Islet precursor cell (in vitro differentiated cells): ENCODE measurements around the gene SIK3.
"Not testable (repeated sequence)": the region's sequence is repeated elsewhere in the genome, so short reads cannot be mapped to it uniquely, and the experiment has no call there.

Source experiments
- DNase-seq: peaks from one replicate; pipeline ENCODE4 v3.0.0-alpha.2; 2018

Gene SIK3

DNA sequence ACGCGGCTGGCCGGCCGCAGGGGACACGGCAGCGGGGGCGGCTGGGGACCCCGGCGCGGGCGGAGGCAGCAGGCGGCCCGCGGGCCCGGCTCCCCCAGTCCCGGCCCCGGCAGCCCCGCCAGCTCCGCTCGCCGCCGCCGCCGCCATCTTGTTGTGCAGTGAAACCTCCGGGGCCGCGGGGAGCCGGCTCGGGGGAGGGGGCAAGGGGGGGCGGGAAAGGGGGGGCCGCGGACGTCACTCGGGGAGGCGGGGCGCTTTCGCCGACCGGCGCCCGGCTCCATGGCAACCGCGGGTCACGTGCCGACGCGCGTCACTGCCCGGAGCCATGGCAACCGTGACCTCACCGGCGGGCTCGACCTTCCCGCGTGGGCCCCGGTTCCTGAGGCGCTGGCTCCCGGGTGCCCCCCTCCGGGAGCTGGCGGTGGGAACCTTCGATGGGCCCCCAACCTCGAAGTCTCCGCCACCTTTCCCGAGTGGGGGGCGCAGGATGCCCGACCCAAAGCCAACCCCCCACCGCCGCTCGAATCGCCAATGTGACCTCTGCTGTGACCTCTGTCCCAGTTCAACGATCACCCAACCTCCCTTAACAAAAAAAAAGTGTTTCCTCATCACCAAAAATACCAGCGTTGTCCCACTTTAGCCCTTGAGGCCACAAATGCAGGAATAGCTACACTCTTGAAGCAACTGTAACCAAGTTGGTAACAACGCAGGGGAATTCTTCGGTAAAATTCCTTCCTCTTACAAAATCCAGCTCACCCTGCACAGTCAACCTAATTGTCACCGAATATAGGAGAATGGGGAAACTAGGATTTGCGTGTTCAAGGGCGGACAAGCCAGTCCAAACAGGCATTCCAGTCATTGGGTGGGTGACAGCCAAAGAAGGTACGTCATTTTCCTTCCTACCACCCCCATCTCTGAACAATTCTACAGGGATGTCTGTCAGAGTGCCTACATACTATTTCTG lies at the start of gene SIK3:
TSS of gene SIK3 (minus strand) at position 160 of the 964 bp plus-strand sequence. CDS start at position 147, 13 bp downstream.
- peak; percentile 94 for DNase-seq

DNA sequence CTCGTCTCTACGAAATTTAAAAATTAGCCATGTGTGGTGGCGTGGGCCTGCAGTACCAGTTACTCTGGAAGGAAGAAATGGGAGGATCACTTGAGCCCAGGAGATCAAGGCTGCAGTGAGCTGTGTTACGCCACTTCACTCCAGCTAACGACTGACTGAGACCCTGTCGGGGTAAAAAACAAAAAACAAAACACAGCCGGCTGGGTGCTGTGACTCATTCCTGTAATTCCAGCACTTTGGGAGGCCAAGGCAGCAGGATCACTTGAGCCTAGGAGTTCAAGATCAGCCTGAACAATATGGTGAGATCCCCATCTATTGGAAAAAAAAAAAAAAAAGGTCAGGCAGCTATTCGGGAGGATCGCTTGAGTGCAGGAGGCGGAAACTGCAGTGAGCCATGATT lies 48.3 kb upstream of the SIK3 start:
- peak; percentile 79 for DNase-seq

DNA sequence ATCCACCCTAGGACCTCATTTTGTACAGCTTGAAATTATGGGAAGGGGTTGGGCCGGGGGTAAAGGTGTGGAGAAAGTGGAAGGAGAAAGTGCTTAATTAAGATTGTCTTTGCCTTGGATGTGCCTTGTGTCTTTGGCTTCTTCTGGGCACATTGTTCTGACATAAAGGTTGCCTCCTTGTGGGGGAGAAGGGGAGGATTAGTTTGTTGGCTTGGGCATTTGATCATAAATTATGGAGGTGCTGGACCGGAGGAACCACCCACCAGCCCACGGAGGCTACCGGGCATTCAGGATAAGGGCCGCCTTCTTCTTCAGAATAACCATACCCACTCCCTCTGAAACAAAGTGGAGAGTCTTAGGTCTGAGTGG lies 47.1 kb upstream of the SIK3 start:
- DNase-seq: no peak

DNA sequence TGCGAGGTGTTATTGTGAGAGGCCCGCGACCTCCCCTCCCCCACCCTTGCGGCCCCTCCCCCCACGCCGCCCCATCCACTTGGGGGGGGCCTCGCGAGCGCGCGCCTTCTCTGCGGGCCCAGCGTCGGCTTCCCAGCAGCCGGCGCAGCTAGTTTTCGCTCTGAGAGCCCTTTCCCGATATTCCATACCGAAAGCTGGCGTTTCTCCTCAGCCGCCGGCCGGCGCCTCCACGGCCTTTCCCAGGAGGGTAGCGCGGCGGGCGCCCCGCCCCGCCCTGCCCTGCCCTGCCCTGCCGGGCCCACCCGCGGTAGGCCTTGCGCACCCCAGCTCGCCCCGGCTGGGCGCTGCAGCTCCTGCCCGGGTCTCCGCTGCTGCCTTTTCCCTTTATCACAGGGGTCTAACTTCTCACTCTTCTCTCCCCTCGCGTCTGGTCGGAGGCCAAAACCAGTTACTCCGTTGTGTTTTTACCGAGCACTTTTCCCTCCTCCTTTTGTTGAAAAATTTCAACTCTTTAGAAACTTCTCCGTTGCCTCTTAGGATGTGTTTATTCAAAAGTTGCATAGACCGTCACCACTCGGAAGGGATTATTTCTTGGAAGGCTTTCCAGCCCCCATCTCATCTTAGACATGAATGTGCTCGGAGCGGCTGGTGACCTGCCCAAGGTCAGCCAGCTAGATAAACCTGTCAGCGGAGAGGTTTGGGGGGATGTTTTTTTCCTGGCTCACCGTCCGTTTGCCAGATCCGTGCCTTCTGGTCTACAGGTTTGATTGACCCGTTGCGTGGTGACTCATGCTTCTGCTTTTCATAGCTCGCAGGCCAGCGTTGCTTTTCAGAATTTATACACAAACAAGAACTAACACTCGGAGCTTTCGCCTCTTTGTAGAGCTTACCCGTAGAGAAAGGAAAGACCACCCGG lies 46.5 kb upstream of the SIK3 start:
- peak; percentile 81 for DNase-seq

DNA sequence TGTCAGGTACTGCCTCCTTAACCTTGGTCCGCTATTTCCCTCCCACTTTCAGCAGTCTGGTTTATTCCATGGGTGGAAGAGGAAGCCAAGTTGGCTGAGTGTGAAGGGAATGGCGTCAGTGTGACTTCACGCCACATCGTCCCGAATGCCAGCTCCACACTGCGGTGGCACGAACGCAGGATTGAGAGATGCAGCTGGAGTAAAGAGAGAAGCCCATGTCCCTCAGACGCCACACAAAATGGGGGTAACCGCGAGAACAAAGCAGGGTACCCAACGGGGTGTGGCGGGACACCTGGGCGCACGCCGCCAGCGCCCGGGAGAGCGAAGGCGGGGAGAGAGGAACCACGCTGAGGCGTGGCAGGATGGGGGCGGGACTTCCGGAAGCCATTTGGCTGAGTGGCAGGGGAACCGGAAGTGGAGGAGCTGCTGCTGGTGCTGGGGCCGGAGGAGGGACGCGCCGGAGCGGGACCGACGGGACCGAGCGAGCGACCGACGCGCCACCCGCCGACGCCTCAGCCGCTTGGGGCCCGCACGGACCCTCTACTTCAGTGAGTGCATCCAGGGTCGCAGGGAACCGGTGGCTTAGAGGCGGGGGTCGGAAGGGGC lies 45.7 kb upstream of the SIK3 start, which contains the start of gene PAFAH1B2:
TSS of gene PAFAH1B2 (plus strand) at position 417 of the 606 bp plus-strand sequence. CDS start 8,161 bp downstream, outside the sequence.
- DNase-seq: peak; percentile 96

DNA sequence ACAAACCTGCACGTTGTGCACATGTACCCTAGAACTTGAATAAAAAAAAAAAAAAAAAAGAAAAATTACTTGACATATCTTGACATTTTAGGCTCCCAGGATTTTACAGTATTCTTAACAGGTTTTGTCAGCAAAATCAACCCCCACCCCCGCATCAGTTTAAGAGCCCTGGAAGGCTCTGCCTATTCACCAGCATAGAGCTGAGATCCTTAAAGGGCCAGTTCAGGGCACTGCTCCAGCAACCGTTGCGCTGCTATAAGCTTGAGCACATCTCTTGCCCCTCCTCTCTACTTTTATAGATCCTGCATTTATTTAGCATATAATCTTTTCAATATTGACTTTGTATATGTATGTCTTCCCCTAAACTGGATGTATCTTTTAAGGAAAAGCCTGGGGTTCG lies 45.2 kb upstream of the SIK3 start:
- DNase-seq: no peak

DNA sequence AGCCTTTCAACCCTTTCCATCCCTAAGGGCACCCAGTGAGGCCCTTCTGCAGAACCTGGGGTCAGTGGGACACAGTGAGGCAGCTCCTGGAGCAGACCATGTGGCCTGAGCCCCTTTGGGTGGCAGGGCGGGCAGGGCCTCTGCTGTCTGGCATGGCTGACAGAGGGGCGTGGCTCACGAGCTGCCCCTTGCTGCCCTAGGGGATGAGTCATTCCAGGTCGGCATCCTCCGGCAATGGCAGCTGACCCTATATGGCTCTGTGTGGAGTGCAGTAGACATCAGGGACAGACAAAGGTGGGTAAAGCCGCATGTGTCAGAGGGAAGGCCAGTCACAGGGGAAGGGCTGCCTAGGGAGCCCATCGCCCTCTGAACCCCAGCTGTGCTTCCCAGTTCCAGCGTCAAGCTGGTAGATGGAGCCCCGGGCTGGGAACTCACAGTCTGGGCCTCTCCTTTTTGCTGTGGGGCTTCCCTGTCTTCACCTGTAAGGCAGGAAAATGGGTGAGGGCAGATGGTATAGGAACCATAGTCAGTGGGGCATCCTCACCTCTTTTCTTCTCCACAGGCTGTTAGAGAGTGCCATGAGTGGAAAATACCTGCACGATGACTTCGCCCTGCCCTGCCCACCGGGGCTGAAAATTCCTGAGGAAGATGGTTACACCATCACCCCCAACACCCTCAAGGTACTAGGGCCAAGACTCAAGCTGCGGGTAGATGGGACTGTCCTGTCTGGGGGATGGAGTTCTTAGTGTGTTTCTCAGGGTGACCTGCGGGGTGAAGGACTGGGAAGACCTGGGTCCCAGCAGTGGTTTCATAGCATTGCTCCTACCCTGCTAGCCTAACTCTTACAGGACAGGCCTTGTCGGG lies 39.2 kb upstream of the SIK3 start:
- not testable (repeated sequence) for DNase-seq

DNA sequence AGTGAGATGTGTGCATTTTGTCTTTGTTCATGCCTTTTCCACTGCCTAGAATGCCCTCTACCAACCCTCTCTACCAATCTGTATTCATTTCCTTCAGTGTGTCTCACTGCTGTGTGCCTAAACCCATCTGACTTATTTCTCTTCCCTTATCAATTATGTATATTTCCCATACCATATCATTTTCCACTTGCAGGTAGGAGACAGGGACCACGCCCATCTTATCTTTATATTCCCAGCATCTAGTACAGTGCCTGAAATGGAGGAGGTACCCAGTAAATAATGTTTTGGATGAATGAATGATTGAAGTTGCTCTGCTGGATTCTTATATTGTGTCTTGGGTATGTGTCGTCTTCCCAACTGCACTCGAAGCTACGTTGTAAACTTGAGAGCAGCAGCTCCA lies 36.8 kb upstream of the SIK3 start:
- not testable (repeated sequence) for DNase-seq

DNA sequence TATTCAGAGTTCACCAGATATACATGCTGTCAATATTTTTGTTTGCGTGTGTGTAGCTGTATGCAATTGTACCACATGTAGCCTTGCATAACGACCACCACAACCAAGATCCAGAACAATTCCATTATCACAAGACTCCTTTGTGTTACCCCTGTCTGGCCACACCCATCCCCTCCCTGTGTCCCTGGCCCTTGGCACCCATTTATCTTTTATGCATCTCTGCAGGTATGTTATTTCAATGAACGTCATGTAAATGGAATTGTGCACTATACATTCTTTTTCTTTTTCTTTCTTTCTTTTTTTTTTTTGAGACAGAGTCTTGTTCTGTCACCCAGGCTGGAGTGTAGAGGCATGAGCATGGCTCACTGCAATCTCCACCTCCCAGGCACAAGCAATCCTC lies 36.2 kb upstream of the SIK3 start:
- DNase-seq: no peak

DNA sequence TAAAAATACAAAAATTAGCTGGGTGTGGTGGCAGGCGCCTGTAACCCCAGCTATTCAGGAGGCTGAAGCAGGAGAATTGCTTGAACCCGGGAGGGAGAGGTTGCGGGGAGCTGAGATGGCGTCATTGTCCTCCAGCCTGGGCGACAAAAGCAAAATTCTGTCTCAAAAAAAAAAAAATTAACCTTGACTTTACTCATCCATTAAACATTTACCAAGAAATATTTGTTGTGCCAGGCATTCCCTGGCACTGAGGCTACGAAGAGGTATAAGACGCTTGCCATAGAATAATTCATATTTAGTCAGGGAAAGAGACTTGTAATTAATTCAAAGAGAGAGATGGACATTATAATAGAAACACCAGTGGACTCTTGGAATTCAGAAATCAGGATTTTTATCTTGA lies 32.7 kb upstream of the SIK3 start:
- no peak for DNase-seq

DNA sequence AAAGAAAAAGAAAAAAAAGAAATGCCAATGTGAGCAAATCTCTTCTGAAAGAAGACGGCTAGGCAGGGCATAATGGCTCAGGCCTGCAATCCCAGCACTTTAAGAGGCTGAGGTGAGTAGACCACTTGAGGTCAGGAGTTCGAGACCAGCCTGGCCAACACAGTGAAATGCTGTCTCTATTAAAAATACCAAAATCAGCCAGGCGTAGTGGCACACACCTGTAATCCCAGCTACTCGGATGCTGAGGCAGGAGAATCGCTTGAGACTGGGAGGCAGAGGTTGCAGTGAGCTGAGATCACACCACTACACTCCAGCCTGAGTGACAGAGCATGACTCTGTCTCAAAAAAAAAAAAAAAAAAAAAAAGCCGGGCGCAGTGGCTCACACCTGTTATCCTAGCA lies 32.2 kb upstream of the SIK3 start:
- DNase-seq: not testable (repeated sequence)

DNA sequence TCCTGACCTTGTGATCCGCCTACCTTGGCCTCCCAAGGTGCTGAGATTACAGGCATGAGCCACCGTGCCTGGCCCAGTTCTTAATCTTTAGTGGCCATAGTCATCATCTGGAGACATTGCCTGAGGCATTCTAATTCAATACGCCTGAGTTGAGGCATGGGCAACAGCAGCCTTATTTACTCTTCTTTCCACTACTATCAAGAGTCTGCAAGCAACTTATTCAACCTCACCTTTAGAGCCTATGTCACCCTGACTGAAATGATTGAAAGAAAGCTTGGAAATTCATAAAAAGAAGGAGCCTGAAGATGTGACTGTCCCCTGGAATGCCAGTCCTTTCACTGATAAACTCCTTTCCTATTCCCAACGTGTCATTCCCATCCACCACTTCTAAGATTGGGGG lies 30.1 kb upstream of the SIK3 start:
- DNase-seq: no peak

DNA sequence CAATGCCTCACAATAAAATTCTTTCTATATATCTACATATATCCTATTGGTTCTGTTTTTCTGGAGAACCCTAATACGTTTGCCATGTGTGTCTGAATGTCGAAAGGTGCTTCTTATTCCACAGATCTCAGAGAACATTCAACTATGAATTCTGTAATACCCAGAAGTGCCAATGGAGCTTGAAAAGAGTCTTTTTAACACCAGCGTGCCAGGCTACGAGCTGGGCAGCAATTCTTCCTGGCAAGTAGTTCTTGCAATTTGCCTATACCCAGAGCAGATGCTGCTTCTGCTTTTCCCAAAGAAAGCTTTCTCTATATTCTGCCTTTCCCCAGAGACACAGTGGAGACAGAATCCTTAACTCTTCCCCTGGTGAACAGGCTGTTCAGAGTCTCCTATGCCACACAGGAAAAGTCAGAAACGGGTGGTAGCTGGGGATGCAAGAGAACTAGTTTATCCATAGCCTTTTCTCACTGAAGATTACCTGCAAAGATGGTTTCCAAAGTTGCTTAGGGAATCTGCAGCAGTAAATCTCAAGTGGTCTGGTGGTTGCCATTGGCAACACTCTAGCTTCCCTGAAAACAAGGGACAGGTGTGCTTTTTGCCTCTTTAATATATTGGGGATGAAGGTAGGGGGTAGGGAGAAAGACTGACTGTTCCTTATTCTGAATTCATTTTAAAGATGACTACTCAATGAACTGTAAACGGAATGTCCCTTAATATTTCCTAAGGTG lies 29.1 kb upstream of the SIK3 start:
- DNase-seq: no peak

DNA sequence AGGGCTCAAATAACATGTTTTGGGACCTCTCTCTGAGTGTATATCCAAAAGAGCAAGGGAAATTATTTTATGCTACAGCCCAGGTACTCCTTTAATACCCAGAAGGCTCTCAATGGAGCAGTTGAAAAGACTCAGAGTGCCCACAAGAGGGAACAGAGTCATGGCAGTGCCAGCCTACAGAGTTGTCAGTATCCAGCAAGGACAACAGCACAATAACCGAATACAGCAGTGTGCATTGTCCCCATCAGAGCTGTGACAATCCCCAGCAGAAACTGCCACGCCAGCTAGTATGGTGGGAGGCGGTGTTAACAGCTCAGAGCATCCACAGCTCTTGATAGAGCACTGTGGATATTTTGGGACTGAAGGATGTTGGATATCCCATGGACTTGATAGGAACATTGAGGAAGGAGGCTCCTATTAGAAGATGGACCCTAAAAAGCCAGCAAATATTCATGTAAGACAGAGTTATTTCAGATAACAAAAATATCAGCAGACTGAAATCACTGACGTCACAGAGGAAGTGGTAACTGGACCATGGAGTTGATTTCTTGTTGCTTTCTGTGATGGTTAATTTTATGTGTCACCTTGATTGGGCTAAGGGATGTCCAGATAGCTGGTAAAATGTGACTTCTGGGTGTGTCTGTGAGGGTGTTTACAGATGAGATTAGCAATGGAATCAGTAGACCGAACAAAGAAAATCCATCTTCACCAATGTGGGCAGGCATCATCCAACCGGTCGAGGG lies 28.2 kb upstream of the SIK3 start:
- no peak for DNase-seq

DNA sequence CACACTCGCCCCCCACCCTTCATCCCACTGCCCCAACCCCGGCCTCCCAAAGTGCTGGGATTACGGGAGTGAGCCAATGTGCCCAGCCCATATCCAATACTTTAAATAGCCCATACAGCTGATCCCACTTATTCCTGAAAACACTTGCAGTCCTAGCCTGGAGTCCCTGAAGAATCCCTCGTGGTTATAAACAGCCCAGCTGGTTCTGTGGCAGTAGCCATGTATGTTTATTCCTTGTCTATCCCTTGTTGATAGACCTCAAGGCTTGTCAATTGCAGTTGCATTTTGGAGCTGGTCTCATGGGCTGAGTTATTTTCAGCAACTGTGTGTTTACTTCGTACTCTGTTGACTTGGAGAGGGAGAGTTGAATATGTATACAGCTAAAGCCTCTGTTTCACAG lies 24.3 kb upstream of the SIK3 start:
- DNase-seq: no peak

DNA sequence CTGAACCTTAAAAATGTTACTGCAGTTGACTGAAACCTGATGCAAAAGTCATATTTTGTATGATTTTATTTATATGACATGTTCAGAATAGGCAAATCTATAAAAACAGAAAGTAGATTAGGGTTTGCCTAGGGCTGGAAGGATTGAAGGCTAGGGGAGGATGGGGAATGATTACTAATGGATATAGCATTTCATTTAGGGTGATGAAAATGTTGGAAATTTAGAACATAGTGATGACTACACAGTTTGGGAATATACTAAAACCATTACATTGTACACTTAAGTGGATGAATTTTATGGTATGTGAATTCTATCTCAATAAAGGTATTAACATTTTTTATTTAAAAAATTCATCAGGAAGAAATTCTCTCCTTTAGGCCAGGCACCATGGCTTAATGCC lies 22.9 kb upstream of the SIK3 start:
- no peak for DNase-seq

DNA sequence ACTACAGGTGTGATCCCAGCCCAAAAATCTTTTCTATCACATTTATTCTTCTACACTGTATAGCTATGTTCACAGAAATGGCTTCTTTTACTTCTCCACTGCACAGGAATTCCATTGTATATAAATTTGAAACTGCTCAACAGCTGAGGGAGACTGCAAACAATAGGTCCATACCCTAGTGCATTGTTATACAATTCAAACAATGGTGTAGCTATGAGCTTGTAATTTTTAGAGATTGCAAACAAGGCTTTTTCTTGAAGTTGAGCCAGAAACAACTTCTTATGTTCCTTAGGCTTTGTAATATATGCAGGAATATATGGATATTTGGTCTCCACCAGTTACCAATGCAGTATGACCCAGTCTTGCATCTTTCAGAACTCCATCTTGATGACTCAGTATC lies 19.5 kb upstream of the SIK3 start:
- DNase-seq: no peak

DNA sequence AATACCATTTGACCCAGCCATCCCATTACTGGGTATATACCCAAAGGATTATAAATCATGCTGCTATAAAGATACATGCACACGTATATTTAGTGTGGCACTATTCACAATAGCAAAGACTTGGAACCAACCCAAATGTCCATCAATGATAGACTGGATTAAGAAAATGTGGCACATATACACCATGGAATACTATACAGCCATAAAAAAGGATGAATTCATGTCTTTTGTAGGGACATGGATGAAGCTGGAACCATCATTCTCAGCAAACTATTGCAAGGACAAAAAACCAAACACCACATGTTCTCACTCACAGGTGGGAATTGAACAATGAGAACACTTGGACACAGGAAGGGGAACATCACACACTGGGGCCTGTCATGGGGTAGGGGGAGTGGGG lies 14.7 kb upstream of the SIK3 start:
- not testable (repeated sequence) for DNase-seq

DNA sequence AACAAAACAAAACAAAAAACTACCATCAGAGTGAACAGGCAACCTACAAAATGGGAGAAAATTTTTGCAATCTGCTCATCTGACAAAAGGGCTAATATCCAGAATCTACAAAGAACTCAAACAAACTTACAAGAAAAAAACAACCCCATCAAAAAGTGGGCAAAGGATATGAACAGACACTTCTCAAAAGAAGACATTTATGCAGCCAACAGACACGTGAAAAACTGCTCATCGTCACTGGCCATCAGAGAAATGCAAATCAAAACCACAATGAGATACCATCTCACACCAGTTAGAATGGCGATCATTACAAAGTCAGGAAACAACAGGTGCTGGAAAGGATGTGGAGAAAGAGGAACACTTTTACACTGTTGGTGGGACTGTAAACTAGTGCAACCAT lies 14.3 kb upstream of the SIK3 start:
- not testable (repeated sequence) for DNase-seq

DNA sequence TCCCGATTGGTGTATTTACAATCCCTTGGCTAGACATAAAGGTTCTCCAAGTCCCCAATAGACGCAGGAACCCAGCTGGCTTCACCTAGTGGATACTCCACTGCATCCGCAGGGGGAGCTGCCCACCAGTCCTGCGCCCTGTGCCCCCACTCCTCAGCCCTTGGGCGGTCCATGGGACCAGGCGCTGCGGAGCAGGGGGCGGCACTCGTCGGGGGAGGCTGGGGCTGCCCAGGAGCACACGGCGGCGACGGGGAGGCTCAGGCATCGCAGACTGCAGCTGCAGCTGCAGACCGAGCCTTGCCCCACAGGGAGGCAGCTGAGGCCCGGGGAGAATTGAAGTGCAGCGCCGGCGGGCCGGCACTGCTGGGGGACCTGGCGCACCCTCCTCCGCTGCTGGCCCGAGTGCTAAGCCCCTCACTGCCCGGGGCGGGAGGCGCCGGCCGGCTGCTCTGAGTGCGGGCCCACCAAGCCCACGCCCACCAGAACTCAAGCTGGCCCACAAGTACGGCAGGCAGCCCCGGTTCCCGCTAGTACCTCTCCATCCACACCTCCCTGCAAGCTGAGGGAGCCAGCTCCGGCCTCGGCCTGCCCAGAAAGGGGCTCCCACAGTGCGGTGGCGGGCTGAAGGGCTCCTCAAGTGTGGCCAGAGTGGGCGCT lies 12.2 kb upstream of the SIK3 start:
- DNase-seq: no peak
